BE2C (cell line): Measurements from ENCODE around the gene MARK3.

Experiments
- DNase-seq: peaks from one replicate; pipeline ENCODE4 v3.0.0-alpha.2; 2020
- H3K27me3 ChIP-seq: fragments of 250-450 bp; sonication (Bioruptor Pico); 2 replicates; pipeline ENCODE4 v1.5.1; 2020; ENCODE audit warnings: mild to moderate bottlenecking
- H3K36me3 ChIP-seq: fragments of 250-450 bp; sonication (Bioruptor Pico); 2 replicates; pipeline ENCODE4 v1.5.1; 2020; ENCODE audit warnings: mild to moderate bottlenecking
- H3K4me1 ChIP-seq: fragments of 250-450 bp; sonication (Bioruptor Pico); 2 replicates; pipeline ENCODE4 v1.5.1; 2020
- H3K4me3 ChIP-seq: 2 replicates; pipeline ENCODE4 v1.5.1; 2011; ENCODE audit warnings: low read depth, low read length
- H3K9me3 ChIP-seq: fragments of 250-450 bp; sonication (Bioruptor Pico); 2 replicates; pipeline ENCODE4 v1.5.1; 2020
- CTCF ChIP-seq: IDR thresholded peaks from 2 replicates; pipeline ENCODE4 v1.5.1; 2012; ENCODE audit warnings: mild to moderate bottlenecking, low read depth, low read length

Gene MARK3

GRCh38 chr14:103416916-103417315, 31.7 kb downstream of the MARK3 start:
- no peak for TF ChIP-seq CTCF
- H3K36me3 ChIP-seq = peaks cover 16% of the 10 kb centered on the region
- no peak for DNase-seq
- H3K27me3 ChIP-seq = no peaks in the 10 kb centered on the region
- H3K4me1 ChIP-seq = peaks cover 4% of the 10 kb centered on the region
- no peak overlapping the region for H3K4me3 ChIP-seq
- H3K9me3 ChIP-seq = no peaks in the 10 kb centered on the region

- TF ChIP-seq CTCF = no peak
- no peak overlapping the region for H3K4me3 ChIP-seq
- H3K27me3 ChIP-seq = no peaks in the 10 kb centered on the region
- DNase-seq = no peak
- peaks cover 10% of the 10 kb centered on the region for H3K36me3 ChIP-seq
- no peaks in the 10 kb centered on the region for H3K9me3 ChIP-seq
- H3K4me1 ChIP-seq = peaks cover 4% of the 10 kb centered on the region
Measured at GRCh38 chr14:103418481-103418818, 33.2 kb downstream of the MARK3 start.

- Histone ChIP-seq H3K27me3 (no peaks in the 10 kb centered on the region), H3K4me3 (no peak overlapping the region)
Measured at GRCh38 chr14:103421556-103421955, 36.3 kb downstream of the MARK3 start.

GRCh38 chr14:103423050-103423461, 37.8 kb downstream of the MARK3 start:
- peaks cover 11% of the 10 kb centered on the region for H3K36me3 ChIP-seq
- H3K27me3 ChIP-seq = no peaks in the 10 kb centered on the region
- H3K9me3 ChIP-seq = no peaks in the 10 kb centered on the region
- TF ChIP-seq CTCF = no peak
- H3K4me1 ChIP-seq = peaks cover 8% of the 10 kb centered on the region
- no peak overlapping the region for H3K4me3 ChIP-seq
- no peak for DNase-seq

More at GRCh38 chr14:103421556-103421955, 36.3 kb downstream of the MARK3 start:
- Histone ChIP-seq H3K36me3 (peaks cover 11% of the 10 kb centered on the region), H3K9me3 (no peaks in the 10 kb centered on the region), H3K4me1 (peaks cover 4% of the 10 kb centered on the region)
- no peak for TF ChIP-seq CTCF
- DNase-seq = no peak

GRCh38 chr14:103427485-103428443, 42.5 kb downstream of the MARK3 start:
- Histone ChIP-seq H3K27me3 (no peaks in the 10 kb centered on the region), H3K9me3 (no peaks in the 10 kb centered on the region), H3K4me1 (peaks cover 14% of the 10 kb centered on the region), H3K36me3 (peaks cover 8% of the 10 kb centered on the region; the same call in 1 of the 2 replicates), H3K4me3 (no peak overlapping the region)
- DNase-seq = no peak
- TF ChIP-seq CTCF = no peak
